Endothelial cell of umbilical vein (primary cell): Measurements from ENCODE around the gene GPS1.

Source experiments
- CTCF ChIP-seq, 2 donors: IDR thresholded peaks; 1 replicate in 1 of 2; 2 replicates in 1 of 2; pipeline ENCODE4 v1.5.1; 2011; ENCODE audit warnings: low read length in 2 of 2, mild to moderate bottlenecking in 2 of 2, moderate library complexity in 2 of 2, control low read depth in 1 of 2, inconsistent platforms in 1 of 2, low read depth in 1 of 2; ENCODE audit not compliant: insufficient read depth in 1 of 2; ENCODE audit errors: extremely low read depth in 1 of 2
- EZH2 ChIP-seq: IDR thresholded peaks from 2 replicates; pipeline ENCODE4 v1.6.1; 2012; ENCODE audit warnings: borderline replicate concordance, low read depth, mild to moderate bottlenecking, moderate library complexity, low read length, inconsistent platforms; ENCODE audit not compliant: severe bottlenecking
- FOS ChIP-seq: IDR thresholded peaks from 2 replicates; pipeline ENCODE4 v1.6.1; 2011; ENCODE audit warnings: mild to moderate bottlenecking, low read length, moderate library complexity, borderline replicate concordance; ENCODE audit not compliant: insufficient read depth
- MAX ChIP-seq: IDR thresholded peaks from 2 replicates; pipeline ENCODE4 v1.6.1; 2011; ENCODE audit not compliant: insufficient read depth, insufficient read length
- MYC ChIP-seq: IDR thresholded peaks from one replicate; pipeline ENCODE4 v1.6.1; 2011; ENCODE audit warnings: mild to moderate bottlenecking, low read depth, low read length
- POLR2A ChIP-seq: IDR thresholded peaks from 2 replicates; pipeline ENCODE4 v1.6.1; 2012; ENCODE audit warnings: low read depth, mild to moderate bottlenecking, control low read depth, low read length
- POLR2AphosphoS5 ChIP-seq: IDR thresholded peaks from 2 replicates; pipeline ENCODE4 v1.6.1; 2012; ENCODE audit warnings: low read depth, mild to moderate bottlenecking, control low read depth, low read length, moderate library complexity; ENCODE audit not compliant: insufficient read depth

GRCh38 chr17:82034371-82035011 lies 17.2 kb upstream of the GPS1 start:
- TF ChIP-seq CTCF (IDR thresholded peaks at IDR 0.05; ENCODE audit: extremely low read depth in 1 of 2, insufficient read depth in 1 of 2, low read depth in 1 of 2, low read length in 2 of 2) (no peak), POLR2A (no peak), MYC (no peak), MAX (no peak), FOS (no peak), EZH2 (no peak), POLR2AphosphoS5 (no peak)
